ENCODE measurements around the gene UAP1L1. TPM values are rescaled to one million over a fixed set of nuclear protein-coding genes. Genes with fewer than 3 reads are reported as not detected.

The UAP1L1 gene
- total and polyA plus RNA-seq, 9 of the 15 experiments (the other 6 are each of a cell fraction or from before 2014, with no cell fraction given): 0.20 to 8.6 (median 3.7) TPM

DNA sequence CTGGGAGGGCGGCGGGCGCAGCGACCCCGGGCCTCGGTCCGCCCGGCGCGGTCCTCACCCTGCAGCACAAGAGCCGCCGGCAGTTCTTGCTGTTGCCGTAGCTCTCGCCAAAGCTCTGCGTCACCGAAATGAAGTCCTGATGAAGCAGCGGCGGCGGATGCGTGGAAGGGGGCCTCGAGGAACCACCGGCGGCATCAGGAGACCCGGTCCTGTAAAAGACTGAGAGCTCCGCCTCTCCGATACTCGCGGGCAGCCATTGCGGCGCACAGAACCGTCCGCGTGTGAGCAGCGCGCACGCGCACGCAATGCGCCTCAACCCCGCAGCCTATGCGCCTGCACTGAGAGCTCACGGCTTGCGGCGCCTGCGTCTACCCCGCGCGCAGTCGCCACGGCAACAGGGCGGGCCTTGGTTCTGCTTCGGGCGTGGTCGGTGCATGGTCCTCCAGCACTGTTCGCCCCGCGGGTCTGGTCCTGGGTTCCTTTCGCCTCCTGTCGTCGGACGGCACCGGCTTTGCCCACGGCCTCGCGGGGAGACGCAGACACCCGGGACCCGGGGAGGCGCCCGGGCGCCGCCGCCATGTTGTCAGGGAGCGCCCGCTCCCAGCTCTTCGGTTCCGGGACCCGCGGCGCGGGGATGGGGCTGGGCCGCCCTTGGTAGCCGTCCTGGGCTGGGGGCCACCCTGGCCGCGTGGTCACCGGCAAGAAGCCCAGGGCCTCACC lies 52.3 kb downstream of the UAP1L1 start (continued):
- TF ChIP-seq, protein P1, sequence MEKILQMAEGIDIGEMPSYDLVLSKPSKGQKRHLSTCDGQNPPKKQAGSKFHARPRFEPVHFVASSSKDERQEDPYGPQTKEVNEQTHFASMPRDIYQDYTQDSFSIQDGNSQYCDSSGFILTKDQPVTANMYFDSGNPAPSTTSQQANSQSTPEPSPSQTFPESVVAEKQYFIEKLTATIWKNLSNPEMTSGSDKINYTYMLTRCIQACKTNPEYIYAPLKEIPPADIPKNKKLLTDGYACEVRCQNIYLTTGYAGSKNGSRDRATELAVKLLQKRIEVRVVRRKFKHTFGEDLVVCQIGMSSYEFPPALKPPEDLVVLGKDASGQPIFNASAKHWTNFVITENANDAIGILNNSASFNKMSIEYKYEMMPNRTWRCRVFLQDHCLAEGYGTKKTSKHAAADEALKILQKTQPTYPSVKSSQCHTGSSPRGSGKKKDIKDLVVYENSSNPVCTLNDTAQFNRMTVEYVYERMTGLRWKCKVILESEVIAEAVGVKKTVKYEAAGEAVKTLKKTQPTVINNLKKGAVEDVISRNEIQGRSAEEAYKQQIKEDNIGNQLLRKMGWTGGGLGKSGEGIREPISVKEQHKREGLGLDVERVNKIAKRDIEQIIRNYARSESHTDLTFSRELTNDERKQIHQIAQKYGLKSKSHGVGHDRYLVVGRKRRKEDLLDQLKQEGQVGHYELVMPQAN (IDR thresholded peaks at IDR 0.05; ENCODE audit: borderline replicate concordance): peak; percentile 63; the same call in 1 of the 2 replicates
- TF ChIP-seq, protein P2, sequence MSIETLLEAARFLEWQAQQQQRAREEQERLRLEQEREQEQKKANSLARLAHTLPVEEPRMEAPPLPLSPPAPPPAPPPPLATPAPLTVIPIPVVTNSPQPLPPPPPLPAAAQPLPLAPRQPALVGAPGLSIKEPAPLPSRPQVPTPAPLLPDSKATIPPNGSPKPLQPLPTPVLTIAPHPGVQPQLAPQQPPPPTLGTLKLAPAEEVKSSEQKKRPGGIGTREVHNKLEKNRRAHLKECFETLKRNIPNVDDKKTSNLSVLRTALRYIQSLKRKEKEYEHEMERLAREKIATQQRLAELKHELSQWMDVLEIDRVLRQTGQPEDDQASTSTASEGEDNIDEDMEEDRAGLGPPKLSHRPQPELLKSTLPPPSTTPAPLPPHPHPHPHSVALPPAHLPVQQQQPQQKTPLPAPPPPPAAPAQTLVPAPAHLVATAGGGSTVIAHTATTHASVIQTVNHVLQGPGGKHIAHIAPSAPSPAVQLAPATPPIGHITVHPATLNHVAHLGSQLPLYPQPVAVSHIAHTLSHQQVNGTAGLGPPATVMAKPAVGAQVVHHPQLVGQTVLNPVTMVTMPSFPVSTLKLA (conservative IDR thresholded peaks at IDR 0.05): peak; percentile 77 to 86
- TF ChIP-seq SMARCC2 (IDR thresholded peaks at IDR 0.05; ENCODE audit: low read depth) (no peak), PHF8 (IDR thresholded peaks at IDR 0.05; ENCODE audit: borderline replicate concordance, low read length) (peak; percentile 71; the same call in 1 of the 2 replicates), EZH2 (IDR thresholded peaks at IDR 0.05; ENCODE audit: borderline replicate concordance, low read depth, low read length) (no peak), SRSF1 (IDR thresholded peaks at IDR 0.05; ENCODE audit: low read depth, low read length) (no peak), SAFB (IDR thresholded peaks at IDR 0.05; ENCODE audit: borderline replicate concordance, low read depth, low read length) (peak; percentile 70)
- TF ChIP-seq, protein P3, sequence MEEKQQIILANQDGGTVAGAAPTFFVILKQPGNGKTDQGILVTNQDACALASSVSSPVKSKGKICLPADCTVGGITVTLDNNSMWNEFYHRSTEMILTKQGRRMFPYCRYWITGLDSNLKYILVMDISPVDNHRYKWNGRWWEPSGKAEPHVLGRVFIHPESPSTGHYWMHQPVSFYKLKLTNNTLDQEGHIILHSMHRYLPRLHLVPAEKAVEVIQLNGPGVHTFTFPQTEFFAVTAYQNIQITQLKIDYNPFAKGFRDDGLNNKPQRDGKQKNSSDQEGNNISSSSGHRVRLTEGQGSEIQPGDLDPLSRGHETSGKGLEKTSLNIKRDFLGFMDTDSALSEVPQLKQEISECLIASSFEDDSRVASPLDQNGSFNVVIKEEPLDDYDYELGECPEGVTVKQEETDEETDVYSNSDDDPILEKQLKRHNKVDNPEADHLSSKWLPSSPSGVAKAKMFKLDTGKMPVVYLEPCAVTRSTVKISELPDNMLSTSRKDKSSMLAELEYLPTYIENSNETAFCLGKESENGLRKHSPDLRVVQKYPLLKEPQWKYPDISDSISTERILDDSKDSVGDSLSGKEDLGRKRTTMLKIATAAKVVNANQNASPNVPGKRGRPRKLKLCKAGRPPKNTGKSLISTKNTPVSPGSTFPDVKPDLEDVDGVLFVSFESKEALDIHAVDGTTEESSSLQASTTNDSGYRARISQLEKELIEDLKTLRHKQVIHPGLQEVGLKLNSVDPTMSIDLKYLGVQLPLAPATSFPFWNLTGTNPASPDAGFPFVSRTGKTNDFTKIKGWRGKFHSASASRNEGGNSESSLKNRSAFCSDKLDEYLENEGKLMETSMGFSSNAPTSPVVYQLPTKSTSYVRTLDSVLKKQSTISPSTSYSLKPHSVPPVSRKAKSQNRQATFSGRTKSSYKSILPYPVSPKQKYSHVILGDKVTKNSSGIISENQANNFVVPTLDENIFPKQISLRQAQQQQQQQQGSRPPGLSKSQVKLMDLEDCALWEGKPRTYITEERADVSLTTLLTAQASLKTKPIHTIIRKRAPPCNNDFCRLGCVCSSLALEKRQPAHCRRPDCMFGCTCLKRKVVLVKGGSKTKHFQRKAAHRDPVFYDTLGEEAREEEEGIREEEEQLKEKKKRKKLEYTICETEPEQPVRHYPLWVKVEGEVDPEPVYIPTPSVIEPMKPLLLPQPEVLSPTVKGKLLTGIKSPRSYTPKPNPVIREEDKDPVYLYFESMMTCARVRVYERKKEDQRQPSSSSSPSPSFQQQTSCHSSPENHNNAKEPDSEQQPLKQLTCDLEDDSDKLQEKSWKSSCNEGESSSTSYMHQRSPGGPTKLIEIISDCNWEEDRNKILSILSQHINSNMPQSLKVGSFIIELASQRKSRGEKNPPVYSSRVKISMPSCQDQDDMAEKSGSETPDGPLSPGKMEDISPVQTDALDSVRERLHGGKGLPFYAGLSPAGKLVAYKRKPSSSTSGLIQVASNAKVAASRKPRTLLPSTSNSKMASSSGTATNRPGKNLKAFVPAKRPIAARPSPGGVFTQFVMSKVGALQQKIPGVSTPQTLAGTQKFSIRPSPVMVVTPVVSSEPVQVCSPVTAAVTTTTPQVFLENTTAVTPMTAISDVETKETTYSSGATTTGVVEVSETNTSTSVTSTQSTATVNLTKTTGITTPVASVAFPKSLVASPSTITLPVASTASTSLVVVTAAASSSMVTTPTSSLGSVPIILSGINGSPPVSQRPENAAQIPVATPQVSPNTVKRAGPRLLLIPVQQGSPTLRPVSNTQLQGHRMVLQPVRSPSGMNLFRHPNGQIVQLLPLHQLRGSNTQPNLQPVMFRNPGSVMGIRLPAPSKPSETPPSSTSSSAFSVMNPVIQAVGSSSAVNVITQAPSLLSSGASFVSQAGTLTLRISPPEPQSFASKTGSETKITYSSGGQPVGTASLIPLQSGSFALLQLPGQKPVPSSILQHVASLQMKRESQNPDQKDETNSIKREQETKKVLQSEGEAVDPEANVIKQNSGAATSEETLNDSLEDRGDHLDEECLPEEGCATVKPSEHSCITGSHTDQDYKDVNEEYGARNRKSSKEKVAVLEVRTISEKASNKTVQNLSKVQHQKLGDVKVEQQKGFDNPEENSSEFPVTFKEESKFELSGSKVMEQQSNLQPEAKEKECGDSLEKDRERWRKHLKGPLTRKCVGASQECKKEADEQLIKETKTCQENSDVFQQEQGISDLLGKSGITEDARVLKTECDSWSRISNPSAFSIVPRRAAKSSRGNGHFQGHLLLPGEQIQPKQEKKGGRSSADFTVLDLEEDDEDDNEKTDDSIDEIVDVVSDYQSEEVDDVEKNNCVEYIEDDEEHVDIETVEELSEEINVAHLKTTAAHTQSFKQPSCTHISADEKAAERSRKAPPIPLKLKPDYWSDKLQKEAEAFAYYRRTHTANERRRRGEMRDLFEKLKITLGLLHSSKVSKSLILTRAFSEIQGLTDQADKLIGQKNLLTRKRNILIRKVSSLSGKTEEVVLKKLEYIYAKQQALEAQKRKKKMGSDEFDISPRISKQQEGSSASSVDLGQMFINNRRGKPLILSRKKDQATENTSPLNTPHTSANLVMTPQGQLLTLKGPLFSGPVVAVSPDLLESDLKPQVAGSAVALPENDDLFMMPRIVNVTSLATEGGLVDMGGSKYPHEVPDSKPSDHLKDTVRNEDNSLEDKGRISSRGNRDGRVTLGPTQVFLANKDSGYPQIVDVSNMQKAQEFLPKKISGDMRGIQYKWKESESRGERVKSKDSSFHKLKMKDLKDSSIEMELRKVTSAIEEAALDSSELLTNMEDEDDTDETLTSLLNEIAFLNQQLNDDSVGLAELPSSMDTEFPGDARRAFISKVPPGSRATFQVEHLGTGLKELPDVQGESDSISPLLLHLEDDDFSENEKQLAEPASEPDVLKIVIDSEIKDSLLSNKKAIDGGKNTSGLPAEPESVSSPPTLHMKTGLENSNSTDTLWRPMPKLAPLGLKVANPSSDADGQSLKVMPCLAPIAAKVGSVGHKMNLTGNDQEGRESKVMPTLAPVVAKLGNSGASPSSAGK (IDR thresholded peaks at IDR 0.05): peak; percentile 10; the same call in 1 of the 2 replicates
- TF ChIP-seq, protein P4, sequence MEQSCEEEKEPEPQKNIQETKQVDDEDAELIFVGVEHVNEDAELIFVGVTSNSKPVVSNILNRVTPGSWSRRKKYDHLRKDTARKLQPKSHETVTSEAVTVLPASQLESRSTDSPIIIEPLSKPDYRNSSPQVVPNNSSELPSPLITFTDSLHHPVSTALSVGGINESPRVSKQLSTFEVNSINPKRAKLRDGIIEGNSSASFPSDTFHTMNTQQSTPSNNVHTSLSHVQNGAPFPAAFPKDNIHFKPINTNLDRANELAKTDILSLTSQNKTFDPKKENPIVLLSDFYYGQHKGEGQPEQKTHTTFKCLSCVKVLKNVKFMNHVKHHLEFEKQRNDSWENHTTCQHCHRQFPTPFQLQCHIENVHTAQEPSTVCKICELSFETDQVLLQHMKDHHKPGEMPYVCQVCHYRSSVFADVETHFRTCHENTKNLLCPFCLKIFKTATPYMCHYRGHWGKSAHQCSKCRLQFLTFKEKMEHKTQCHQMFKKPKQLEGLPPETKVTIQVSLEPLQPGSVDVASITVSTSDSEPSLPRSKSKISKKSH (CRISPR knock-in tag; IDR thresholded peaks at IDR 0.05): 0 out of 2 replicates have a peak, but pooled peaks have one; percentile 43

Data from K562 (cell line).